HEK293 (cell line): ENCODE measurements around the gene PTPRN.

Experiments used
- CTCF ChIA-PET: fragments of 350-600 bp; formaldehyde crosslinking; extraction: SDS; loops from one replicate; lab custom pipeline; 2021; ENCODE audit warnings: antibody characterized with exemption; lab: Yijun Ruan, JAX
- POLR2A ChIA-PET: fragments of 300-600 bp; formaldehyde crosslinking; extraction: SDS; loops from one replicate; lab custom pipeline; 2020; ENCODE audit warnings: antibody characterized with exemption, inconsistent platforms; lab: Yijun Ruan, JAX
- H3K27ac ChIP-seq: fragments of 200-500 bp; sonication (Bioruptor generic); 2 replicates; pipeline ENCODE4 v1.5.1; 2014; ENCODE audit warnings: low read depth, low read length, control low read depth, inconsistent platforms; ENCODE audit errors: extremely low read depth
- H3K36me3 ChIP-seq, 2 experiments: fragments of 200-500 bp in 1 of 2; sonication (Bioruptor generic) in 1 of 2; 1 replicate in 1 of 2; 2 replicates in 1 of 2; pipeline ENCODE4 v1.5.1; 2014 to 2017; ENCODE audit warnings: inconsistent platforms in 2 of 2, low read length in 2 of 2; ENCODE audit not compliant: control insufficient read depth in 2 of 2, insufficient read depth in 1 of 2
- H3K4me1 ChIP-seq: fragments of 200-500 bp; sonication (Bioruptor generic); 2 replicates; pipeline ENCODE4 v1.5.1; 2014; ENCODE audit warnings: mild to moderate bottlenecking, low read length, inconsistent platforms; ENCODE audit not compliant: control insufficient read depth, insufficient read depth
- H3K4me3 ChIP-seq: 2 replicates; pipeline ENCODE4 v1.5.1; 2011; ENCODE audit warnings: low read depth, mild to moderate bottlenecking, control low read depth, low read length, moderate library complexity
- H3K9me3 ChIP-seq: fragments of 200-500 bp; sonication (Bioruptor generic); 2 replicates; pipeline ENCODE4 v1.5.1; 2014; ENCODE audit warnings: low read depth, low read length, inconsistent platforms; ENCODE audit not compliant: control insufficient read depth, insufficient read depth
- AEBP2 ChIP-seq: fragments of 450-650 bp; formaldehyde crosslinking; IDR thresholded peaks from 2 replicates; pipeline ENCODE4 v1.5.1; 2016; ENCODE audit warnings: missing biosample characterization, missing genetic modification characterization, borderline replicate concordance
- GLIS2 ChIP-seq: fragments of 450-650 bp; formaldehyde crosslinking; IDR thresholded peaks from 2 replicates; pipeline ENCODE4 v1.5.1; 2016; ENCODE audit warnings: missing biosample characterization, missing genetic modification characterization
- HOXA7 ChIP-seq: sonication (generic); formaldehyde crosslinking; IDR thresholded peaks from 2 replicates; pipeline ENCODE4 v1.8.1; 2022; ENCODE audit warnings: missing genetic modification reagents, borderline replicate concordance
- KLF1 ChIP-seq: fragments of 450-650 bp; formaldehyde crosslinking; IDR thresholded peaks from 2 replicates; pipeline ENCODE4 v1.5.1; 2016; ENCODE audit warnings: missing biosample characterization, missing genetic modification characterization
- TCF7L2 ChIP-seq: IDR thresholded peaks from 2 replicates; pipeline ENCODE4 v1.6.1; 2011; ENCODE audit warnings: low read depth, mild to moderate bottlenecking, inconsistent platforms, low read length, moderate library complexity, borderline replicate concordance
- ZBTB26 ChIP-seq: fragments of 450-650 bp; formaldehyde crosslinking; optimal IDR thresholded peaks from 2 replicates; pipeline ENCODE3; 2016; ENCODE audit warnings: missing biosample characterization, mild to moderate bottlenecking, missing genetic modification characterization
- ZBTB6 ChIP-seq: fragments of 450-650 bp; formaldehyde crosslinking; IDR thresholded peaks from 2 replicates; pipeline ENCODE4 v1.5.1; 2017; ENCODE audit warnings: missing biosample characterization, missing genetic modification characterization
- ZFP3 ChIP-seq: fragments of 450-650 bp; formaldehyde crosslinking; IDR thresholded peaks from 2 replicates; pipeline ENCODE4 v1.5.1; 2016; ENCODE audit warnings: low read depth, missing biosample characterization, missing genetic modification characterization
- ZNF341 ChIP-seq: fragments of 450-650 bp; formaldehyde crosslinking; IDR thresholded peaks from 2 replicates; pipeline ENCODE4; 2016; ENCODE audit warnings: low read depth, missing biosample characterization, missing genetic modification characterization
- ZNF449 ChIP-seq: fragments of 450-650 bp; formaldehyde crosslinking; IDR thresholded peaks from 2 replicates; pipeline ENCODE4 v1.5.1; 2017; ENCODE audit warnings: missing biosample characterization, mild to moderate bottlenecking, missing genetic modification characterization, moderate library complexity
- ZNF518A ChIP-seq: fragments of 450-650 bp; formaldehyde crosslinking; conservative IDR thresholded peaks from 2 replicates; pipeline ENCODE4 v1.5.1; 2016; ENCODE audit warnings: low read depth, missing biosample characterization, missing genetic modification characterization
- ZNF548 ChIP-seq: fragments of 450-650 bp; formaldehyde crosslinking; IDR thresholded peaks from 2 replicates; pipeline ENCODE4 v1.5.1; 2016; ENCODE audit warnings: missing biosample characterization, missing genetic modification characterization
- ZNF555 ChIP-seq: fragments of 450-650 bp; formaldehyde crosslinking; conservative IDR thresholded peaks from 2 replicates; pipeline ENCODE4 v1.5.1; 2017; ENCODE audit warnings: missing biosample characterization, mild to moderate bottlenecking, missing genetic modification characterization, inconsistent platforms
- ZNF600 ChIP-seq: fragments of 450-650 bp; formaldehyde crosslinking; IDR thresholded peaks from 2 replicates; pipeline ENCODE4 v1.5.1; 2016; ENCODE audit warnings: missing biosample characterization, missing genetic modification characterization
- ZXDB ChIP-seq: fragments of 450-650 bp; formaldehyde crosslinking; IDR thresholded peaks from 2 replicates; pipeline ENCODE4 v1.5.1; 2016; ENCODE audit warnings: missing biosample characterization, missing genetic modification characterization

The PTPRN gene

GRCh38 chr2:219274361-219274921 lies 34.8 kb downstream of the PTPRN start (continued):
- TF ChIP-seq AEBP2 (tag by site-specific recombination) (no peak), ZXDB (no peak), ZNF341 (peak; percentile 78), ZNF548 (tag by site-specific recombination) (no peak)

GRCh38 chr2:219273937-219274336 lies 35.3 kb downstream of the PTPRN start:
- Histone ChIP-seq H3K36me3 (no peaks in the 10 kb centered on the region), H3K4me3 (no peak overlapping the region), H3K9me3 (no peaks in the 10 kb centered on the region), H3K4me1 (peaks cover 6% of the 10 kb centered on the region), H3K27ac (no peak overlapping the region)
- ChIA-PET CTCF (interaction anchor here (0.6 to 15.0 kb wide), 7 partner anchors 8 to 324 kb away, joined by 3 to 297 read pairs (median 5); partner anchors contain the start of genes STK11IP, TUBA4A and TUBA4B), POLR2A (interaction anchor here (0.8 to 1.5 kb wide), 9 partner anchors 11 to 67 kb away, joined by 3 to 13 read pairs (median 5); partner anchors contain the start of genes ANKZF1, ATG9A, GLB1L and STK16)
- no peak for TF ChIP-seq ZBTB26 (tag by site-specific recombination)
- no peak for TF ChIP-seq GLIS2 (tag by site-specific recombination)
- TF ChIP-seq ZNF555 (tag by site-specific recombination) = no peak
- TF ChIP-seq KLF1 = no peak
- no peak for TF ChIP-seq TCF7L2
- no peak for TF ChIP-seq ZNF449 (tag by site-specific recombination)
- TF ChIP-seq ZNF518A (tag by site-specific recombination) = no peak
- TF ChIP-seq HOXA7 (CRISPR knock-in tag) = no peak
- no peak for TF ChIP-seq ZBTB6
- TF ChIP-seq ZNF600 (tag by site-specific recombination) = no peak
- no peak for TF ChIP-seq ZFP3 (tag by site-specific recombination)
